OCI-LY7 (cell line): ENCODE data around the gene ITIH3. TPM values are rescaled to one million over a fixed set of nuclear protein-coding genes. Genes with fewer than 3 reads are reported as not detected.

ENCODE experiments used
- BruUV-seq: library from RNA; stranded (reverse); fragments of 400-500 nt; replicated peaks from 2 replicates; lab custom pipeline; 2021; lab: Mats Ljungman, UMichigan
- CTCF ChIA-PET: fragments of 300-600 bp; sonication (Branson Sonifier 250); formaldehyde crosslinking; loops from one replicate; lab custom pipeline; 2022; ENCODE audit warnings: antibody characterized with exemption; ENCODE audit not compliant: unreplicated experiment; lab: Charles Lee
- POLR2A ChIA-PET: fragments of 300-600 bp; sonication (Branson Sonifier 250); formaldehyde crosslinking; loops from one replicate; lab custom pipeline; 2022; ENCODE audit warnings: antibody characterized with exemption; lab: Charles Lee
- DNase-seq: peaks from one replicate; pipeline ENCODE4 v3.0.0-alpha.2; 2015; ENCODE audit warnings: low spot score
- H2AFZ ChIP-seq: fragments of 200-600 bp; sonication (generic), shearing (Covaris generic); 2 replicates; pipeline ENCODE4 v1.6.1; 2014; ENCODE audit warnings: mild to moderate bottlenecking, antibody characterized with exemption, low read length, moderate library complexity
- H3K27ac ChIP-seq: fragments of 200-600 bp; sonication (generic); 2 replicates; pipeline ENCODE4 v1.5.1; 2014; ENCODE audit warnings: mixed run types, low read depth, mild to moderate bottlenecking, moderate library complexity, low read length, inconsistent platforms; ENCODE audit not compliant: poor library complexity, severe bottlenecking
- H3K36me3 ChIP-seq: fragments of 200-600 bp; sonication (generic); 2 replicates; pipeline ENCODE4 v1.6.1; 2014; ENCODE audit warnings: mild to moderate bottlenecking, antibody characterized with exemption, low read length, moderate library complexity, mixed read lengths; ENCODE audit not compliant: insufficient read depth
- H3K4me1 ChIP-seq: fragments of 200-600 bp; sonication (generic); 2 replicates; pipeline ENCODE4 v1.5.1; 2014; ENCODE audit warnings: mild to moderate bottlenecking, low read length; ENCODE audit not compliant: insufficient read depth, poor library complexity, severe bottlenecking
- H3K4me2 ChIP-seq: fragments of 200-600 bp; sonication (generic); 2 replicates; pipeline ENCODE4 v1.6.1; 2014; ENCODE audit warnings: mild to moderate bottlenecking, low read length
- H3K4me3 ChIP-seq: fragments of 200-600 bp; sonication (generic); 2 replicates; pipeline ENCODE4 v1.5.1; 2014; ENCODE audit warnings: mild to moderate bottlenecking, low read depth, low read length; ENCODE audit not compliant: poor library complexity, severe bottlenecking
- H3K79me2 ChIP-seq: fragments of 200-600 bp; sonication (generic); 2 replicates; pipeline ENCODE4 v1.6.1; 2016; ENCODE audit warnings: low read depth, mild to moderate bottlenecking, low read length, moderate library complexity, mixed read lengths; ENCODE audit not compliant: insufficient read depth
- H3K9me2 ChIP-seq: fragments of 200-600 bp; sonication (generic); 2 replicates; pipeline ENCODE4 v1.6.1; 2016; ENCODE audit warnings: mild to moderate bottlenecking, low read length, mixed read lengths; ENCODE audit not compliant: insufficient read depth
- H3K9me3 ChIP-seq: fragments of 200-600 bp; sonication (generic); 2 replicates; pipeline ENCODE4 v1.6.1; 2014; ENCODE audit warnings: mild to moderate bottlenecking, mixed run types, low read length, mixed read lengths
- H4K20me1 ChIP-seq: fragments of 200-600 bp; sonication (generic); 2 replicates; pipeline ENCODE4 v1.6.1; 2014; ENCODE audit warnings: mild to moderate bottlenecking, antibody characterized with exemption, low read length, moderate library complexity, mixed read lengths; ENCODE audit not compliant: insufficient read depth
- EZH2phosphoT487 ChIP-seq: fragments of 200-600 bp; sonication (generic); IDR thresholded peaks from 2 replicates; pipeline ENCODE4 v1.6.1; 2018; ENCODE audit warnings: low read depth, borderline replicate concordance, mild to moderate bottlenecking, mixed run types, antibody characterized with exemption, low read length, moderate library complexity, mixed read lengths
- intact Hi-C: fragments of 100-400 bp; cut with micrococcal nuclease; formaldehyde crosslinking; loops from one replicate; pipeline ENCODE4 v1.10.0; 2022; ENCODE audit not compliant: unreplicated experiment
- total RNA-seq, 2 experiments: library from RNA; depleted of rRNA in 1 of 2; stranded (reverse); fragments of >200 nt in 1 of 2; shearing (Covaris generic) in 1 of 2; gene quantifications; 2 replicates each; pipeline ENCODE4 v1.2.3, GENCODE V29; 2014 to 2022
- TF ChIP-seq, protein P1 (sequence below): fragments of 200-600 bp; sonication (generic); conservative IDR thresholded peaks from 2 replicates; pipeline ENCODE4 v1.5.1; 2014; ENCODE audit warnings: mild to moderate bottlenecking, antibody characterized with exemption, low read length, moderate library complexity, mixed read lengths

The ITIH3 gene
- total RNA-seq, 2 experiments from 2014 or later, result not detected

DNA sequence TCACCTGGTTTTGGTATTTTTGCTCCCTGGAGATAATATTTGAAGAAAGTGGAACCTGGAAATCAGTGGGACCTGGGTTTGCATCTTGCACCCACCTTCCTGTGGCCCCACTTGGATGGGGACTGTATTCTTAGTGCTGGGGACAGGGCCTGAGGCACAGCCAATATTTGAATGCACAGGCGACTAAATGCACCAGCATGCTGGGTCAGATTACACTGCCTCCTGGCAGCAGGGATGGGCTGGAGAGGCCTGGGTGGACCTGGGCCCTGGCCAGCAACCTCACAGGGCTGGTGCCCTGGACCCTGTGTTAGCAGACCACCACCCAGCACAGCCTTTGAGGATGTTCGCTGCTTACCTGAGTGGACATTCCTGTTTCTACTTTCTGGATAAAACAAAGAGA is 25.3 kb downstream of the ITIH3 start:
- no peak for TF ChIP-seq EZH2phosphoT487
- no TSS peak for BruUV-seq
- Histone ChIP-seq H3K36me3 (no peaks in the 10 kb centered on the region), H3K27ac (no peak overlapping the region), H3K4me1 (no peaks in the 10 kb centered on the region), H3K9me2 (no peaks in the 10 kb centered on the region), H4K20me1 (no peaks in the 10 kb centered on the region), H2AFZ (no peak overlapping the region), H3K9me3 (no peaks in the 10 kb centered on the region), H3K4me2 (no peak overlapping the region), H3K79me2 (no peaks in the 10 kb centered on the region), H3K4me3 (no peak overlapping the region)
- ChIA-PET POLR2A (no interaction called here), CTCF (no interaction called here)
- DNase-seq, result no peak
- intact Hi-C loops, result loop anchor here (2.0 kb wide), 1 partner anchor 77 kb away; no protein-coding TSS in a partner anchor

DNA sequence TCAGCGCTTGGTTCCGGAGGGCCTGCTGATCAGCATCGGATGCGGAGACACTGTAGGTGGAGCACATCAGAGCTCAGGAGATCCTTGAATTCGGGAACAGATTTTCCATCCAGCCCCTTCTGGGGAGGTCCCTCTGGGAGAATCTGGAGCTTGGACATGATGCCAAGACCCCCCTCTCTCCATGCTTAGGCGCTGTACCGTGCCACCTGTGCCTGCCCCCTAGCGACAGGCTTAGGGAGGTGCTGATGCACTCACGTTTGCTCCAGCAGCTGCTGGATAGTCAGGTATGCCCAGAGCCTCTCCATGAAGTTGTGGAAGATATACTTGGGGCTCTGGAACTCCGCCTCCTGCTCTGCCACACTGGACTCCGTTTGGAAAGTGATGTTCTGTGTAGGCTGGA is 26.1 kb downstream of the ITIH3 start:
- peak; percentile 52 for DNase-seq
- Histone ChIP-seq H3K9me3 (no peaks in the 10 kb centered on the region), H3K4me3 (no peak overlapping the region), H3K4me2 (no peak overlapping the region), H3K36me3 (no peaks in the 10 kb centered on the region), H3K9me2 (no peaks in the 10 kb centered on the region), H2AFZ (no peak overlapping the region), H3K79me2 (no peaks in the 10 kb centered on the region), H4K20me1 (no peaks in the 10 kb centered on the region), H3K27ac (no peak overlapping the region), H3K4me1 (no peaks in the 10 kb centered on the region)
- ChIA-PET CTCF (interaction anchor here (0.6 to 1.0 kb wide), 2 partner anchors 79 to 101 kb away, joined by 3 read pairs; no protein-coding TSS in a partner anchor), POLR2A (no interaction called here)
- TF ChIP-seq, protein P1, sequence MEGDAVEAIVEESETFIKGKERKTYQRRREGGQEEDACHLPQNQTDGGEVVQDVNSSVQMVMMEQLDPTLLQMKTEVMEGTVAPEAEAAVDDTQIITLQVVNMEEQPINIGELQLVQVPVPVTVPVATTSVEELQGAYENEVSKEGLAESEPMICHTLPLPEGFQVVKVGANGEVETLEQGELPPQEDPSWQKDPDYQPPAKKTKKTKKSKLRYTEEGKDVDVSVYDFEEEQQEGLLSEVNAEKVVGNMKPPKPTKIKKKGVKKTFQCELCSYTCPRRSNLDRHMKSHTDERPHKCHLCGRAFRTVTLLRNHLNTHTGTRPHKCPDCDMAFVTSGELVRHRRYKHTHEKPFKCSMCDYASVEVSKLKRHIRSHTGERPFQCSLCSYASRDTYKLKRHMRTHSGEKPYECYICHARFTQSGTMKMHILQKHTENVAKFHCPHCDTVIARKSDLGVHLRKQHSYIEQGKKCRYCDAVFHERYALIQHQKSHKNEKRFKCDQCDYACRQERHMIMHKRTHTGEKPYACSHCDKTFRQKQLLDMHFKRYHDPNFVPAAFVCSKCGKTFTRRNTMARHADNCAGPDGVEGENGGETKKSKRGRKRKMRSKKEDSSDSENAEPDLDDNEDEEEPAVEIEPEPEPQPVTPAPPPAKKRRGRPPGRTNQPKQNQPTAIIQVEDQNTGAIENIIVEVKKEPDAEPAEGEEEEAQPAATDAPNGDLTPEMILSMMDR, result peak; percentile 77
- TF ChIP-seq EZH2phosphoT487, result no peak
- intact Hi-C loops, result loop anchor here (2.0 kb wide), 1 partner anchor 78 kb away; no protein-coding TSS in a partner anchor
- BruUV-seq, result no TSS peak

DNA sequence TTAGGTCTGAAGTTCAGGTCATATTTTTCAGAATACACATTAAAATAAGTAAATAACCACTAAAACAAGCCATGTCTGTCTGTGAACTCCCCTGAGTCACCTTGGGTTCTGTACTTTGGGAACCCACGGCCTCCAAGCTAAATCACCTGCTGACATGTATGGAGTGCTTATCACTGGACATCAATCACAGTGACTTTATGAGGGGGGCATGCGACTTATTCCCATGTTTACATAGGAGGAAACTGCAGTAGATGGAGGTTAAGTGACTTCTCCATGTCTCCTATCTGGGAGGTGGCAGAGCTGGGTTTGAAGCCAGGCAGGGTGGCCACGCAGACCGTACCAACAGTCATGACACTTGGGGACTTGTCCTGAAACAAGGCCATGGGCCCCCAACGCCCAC is 27.8 kb downstream of the ITIH3 start:
- TF ChIP-seq, protein P1, result no peak
- TF ChIP-seq EZH2phosphoT487, result no peak
- no peak for DNase-seq
- Histone ChIP-seq H3K79me2 (no peaks in the 10 kb centered on the region), H2AFZ (no peak overlapping the region), H3K4me2 (no peak overlapping the region), H3K36me3 (no peaks in the 10 kb centered on the region), H3K9me2 (no peaks in the 10 kb centered on the region), H3K27ac (no peak overlapping the region), H3K4me3 (no peak overlapping the region), H3K4me1 (no peaks in the 10 kb centered on the region), H4K20me1 (no peaks in the 10 kb centered on the region), H3K9me3 (no peaks in the 10 kb centered on the region)
- CTCF ChIA-PET, result no interaction called here
- POLR2A ChIA-PET, result no interaction called here
- BruUV-seq, result no TSS peak
- intact Hi-C loops, result no loop called here
